HEK293T (cell line): Measurements from ENCODE around the gene STX1A.

ENCODE experiments used
- ARNT ChIP-seq: fragments of 450-650 bp; IDR thresholded peaks from 2 replicates; pipeline ENCODE4 v1.6.1; 2017; ENCODE audit warnings: mild to moderate bottlenecking
- BHLHE40 ChIP-seq: fragments of 450-650 bp; IDR thresholded peaks from 2 replicates; pipeline ENCODE4 v1.6.1; 2016; ENCODE audit warnings: mild to moderate bottlenecking, moderate library complexity, borderline replicate concordance
- CTBP1 ChIP-seq: fragments of 450-650 bp; IDR thresholded peaks from 2 replicates; pipeline ENCODE4 v1.6.1; 2016; ENCODE audit warnings: borderline replicate concordance
- ELF4 ChIP-seq: fragments of 450-650 bp; IDR thresholded peaks from 2 replicates; pipeline ENCODE4 v1.6.1; 2017; ENCODE audit warnings: antibody characterized with exemption
- FOXA1 ChIP-seq: fragments of 450-650 bp; IDR thresholded peaks from 2 replicates; pipeline ENCODE4 v1.6.1; 2016; ENCODE audit warnings: mild to moderate bottlenecking
- FOXK2 ChIP-seq: fragments of 450-650 bp; IDR thresholded peaks from 2 replicates; pipeline ENCODE4 v1.6.1; 2016; ENCODE audit warnings: mild to moderate bottlenecking
- FOXM1 ChIP-seq: fragments of 450-650 bp; IDR thresholded peaks from 2 replicates; pipeline ENCODE4 v1.6.1; 2017; ENCODE audit warnings: mild to moderate bottlenecking, borderline replicate concordance
- L3MBTL2 ChIP-seq: fragments of 450-650 bp; conservative IDR thresholded peaks from 2 replicates; pipeline ENCODE4 v1.6.1; 2016; ENCODE audit warnings: mild to moderate bottlenecking
- NFRKB ChIP-seq: fragments of 450-650 bp; IDR thresholded peaks from 2 replicates; pipeline ENCODE4 v1.6.1; 2016; ENCODE audit warnings: mild to moderate bottlenecking, moderate library complexity
- SP1 ChIP-seq: fragments of 450-650 bp; IDR thresholded peaks from 2 replicates; pipeline ENCODE4 v1.6.1; 2017
- SUZ12 ChIP-seq: fragments of 450-650 bp; IDR thresholded peaks from 2 replicates; pipeline ENCODE4 v1.6.1; 2016; ENCODE audit warnings: mild to moderate bottlenecking
- TARDBP ChIP-seq: fragments of 450-650 bp; IDR thresholded peaks from 2 replicates; pipeline ENCODE4 v1.6.1; 2016

DNA sequence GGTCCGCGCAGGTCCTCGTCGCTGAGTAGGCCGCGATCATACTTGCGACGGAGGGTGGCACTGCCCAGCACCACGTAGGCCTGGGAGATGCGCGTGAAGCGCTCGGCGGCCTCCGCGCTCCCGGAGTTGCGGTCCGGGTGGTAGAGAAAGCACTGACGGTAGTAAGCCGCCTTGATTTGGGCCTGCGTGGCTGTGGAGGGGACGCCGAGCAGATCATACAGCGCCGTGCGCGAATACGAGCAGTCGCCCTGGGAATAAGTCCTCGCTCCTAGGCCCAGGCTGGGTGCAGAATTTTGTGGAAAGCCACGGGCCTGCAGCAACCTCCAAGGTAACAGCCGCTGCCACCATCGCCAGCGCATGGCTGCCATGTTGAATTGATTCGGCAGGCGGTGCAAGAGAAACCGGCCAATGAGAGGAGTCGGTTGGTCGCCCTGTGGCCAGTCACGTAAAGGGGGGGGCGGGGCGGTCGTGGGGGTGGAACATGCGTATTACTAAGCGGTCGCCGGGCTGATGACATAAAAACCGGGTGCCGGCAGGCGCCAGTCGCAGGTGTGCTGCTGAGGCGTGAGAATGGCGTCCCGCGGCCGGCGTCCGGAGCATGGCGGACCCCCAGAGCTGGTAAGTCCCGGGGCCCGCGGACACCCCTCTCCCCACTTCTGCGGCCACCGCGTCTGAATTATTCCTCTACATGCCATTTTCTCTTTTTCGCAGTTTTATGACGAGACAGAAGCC is 36.2 kb downstream of the STX1A start, which contains the start of the genes BUD23 and DNAJC30:
- TF ChIP-seq BHLHE40 (no peak), ARNT (no peak), SP1 (no peak), CTBP1 (no peak), SUZ12 (no peak), FOXM1 (no peak), TARDBP (no peak), FOXK2 (no peak), L3MBTL2 (peak; percentile 83), NFRKB (peak; percentile 55; the same call in 1 of the 2 replicates), FOXA1 (no peak), ELF4 (peak; percentile 62)
